Measurements from ENCODE around the gene TNFRSF19. TPM values are rescaled to one million over a fixed set of nuclear protein-coding genes. Genes with fewer than 3 reads are reported as not detected.
"Not testable (repeated sequence)": the region's sequence is repeated elsewhere in the genome, so short reads cannot be mapped to it uniquely, and the experiment has no call there.

TNFRSF19 gene
- total RNA-seq, 1 experiment from 2014 or later, result 0.06 TPM

DNA sequence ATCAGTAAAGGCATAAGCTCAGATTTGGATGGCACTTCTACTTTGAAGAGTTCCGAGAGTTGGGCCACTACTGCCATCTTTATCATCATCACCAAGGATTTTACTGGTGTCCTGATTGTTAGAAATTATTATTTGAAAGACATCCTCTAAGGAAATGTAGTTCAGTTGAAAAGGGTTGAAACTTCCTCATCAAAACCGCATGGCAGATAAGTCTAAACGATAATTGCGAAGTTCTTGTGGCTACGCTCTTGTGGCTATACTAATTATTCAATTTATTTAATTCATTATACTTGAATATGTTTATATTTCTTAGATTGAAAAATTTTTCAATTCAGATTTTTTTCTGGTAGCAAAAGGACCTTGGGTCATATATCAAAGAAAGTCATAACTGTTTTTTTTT is 22.4 kb downstream of the TNFRSF19 start:
- no peak overlapping the region for H3K27ac ChIP-seq (ENCODE audit: low read depth, low read length, poor library complexity, severe bottlenecking)
- ChIA-PET POLR2A (ENCODE audit: low non-redundant PET) (no interaction called here), CTCF (no interaction called here)
- no peaks in the 10 kb centered on the region for H3K9me3 ChIP-seq (ENCODE audit: low read depth, low read length, poor library complexity, severe bottlenecking)
- TF ChIP-seq EZH2 (IDR thresholded peaks at IDR 0.05; ENCODE audit: borderline replicate concordance, low read depth, low read length, poor library complexity, severe bottlenecking), result no peak
- TF ChIP-seq, protein P1, sequence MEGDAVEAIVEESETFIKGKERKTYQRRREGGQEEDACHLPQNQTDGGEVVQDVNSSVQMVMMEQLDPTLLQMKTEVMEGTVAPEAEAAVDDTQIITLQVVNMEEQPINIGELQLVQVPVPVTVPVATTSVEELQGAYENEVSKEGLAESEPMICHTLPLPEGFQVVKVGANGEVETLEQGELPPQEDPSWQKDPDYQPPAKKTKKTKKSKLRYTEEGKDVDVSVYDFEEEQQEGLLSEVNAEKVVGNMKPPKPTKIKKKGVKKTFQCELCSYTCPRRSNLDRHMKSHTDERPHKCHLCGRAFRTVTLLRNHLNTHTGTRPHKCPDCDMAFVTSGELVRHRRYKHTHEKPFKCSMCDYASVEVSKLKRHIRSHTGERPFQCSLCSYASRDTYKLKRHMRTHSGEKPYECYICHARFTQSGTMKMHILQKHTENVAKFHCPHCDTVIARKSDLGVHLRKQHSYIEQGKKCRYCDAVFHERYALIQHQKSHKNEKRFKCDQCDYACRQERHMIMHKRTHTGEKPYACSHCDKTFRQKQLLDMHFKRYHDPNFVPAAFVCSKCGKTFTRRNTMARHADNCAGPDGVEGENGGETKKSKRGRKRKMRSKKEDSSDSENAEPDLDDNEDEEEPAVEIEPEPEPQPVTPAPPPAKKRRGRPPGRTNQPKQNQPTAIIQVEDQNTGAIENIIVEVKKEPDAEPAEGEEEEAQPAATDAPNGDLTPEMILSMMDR (conservative IDR thresholded peaks at IDR 0.05; ENCODE audit: low read depth, low read length), result no peak
- H3K4me3 ChIP-seq (ENCODE audit: low read depth, low read length, poor library complexity, severe bottlenecking), result no peak overlapping the region
- no peaks in the 10 kb centered on the region for H3K4me1 ChIP-seq (ENCODE audit: insufficient read depth, low read length, poor library complexity, severe bottlenecking)
- intact Hi-C loops (cut with micrococcal nuclease; ENCODE audit: unreplicated experiment), result no loop called here
- DNase-seq (ENCODE audit: low spot score), result no peak
- no peaks in the 10 kb centered on the region for H3K36me3 ChIP-seq (ENCODE audit: insufficient read depth, low read length, poor library complexity, severe bottlenecking)
- no TSS peak for BruUV-seq (replicated peaks)
- H3K27me3 ChIP-seq (replicated peaks; ENCODE audit: insufficient read depth, low read depth, low read length, poor library complexity), result peaks cover 19% of the 10 kb centered on the region

DNA sequence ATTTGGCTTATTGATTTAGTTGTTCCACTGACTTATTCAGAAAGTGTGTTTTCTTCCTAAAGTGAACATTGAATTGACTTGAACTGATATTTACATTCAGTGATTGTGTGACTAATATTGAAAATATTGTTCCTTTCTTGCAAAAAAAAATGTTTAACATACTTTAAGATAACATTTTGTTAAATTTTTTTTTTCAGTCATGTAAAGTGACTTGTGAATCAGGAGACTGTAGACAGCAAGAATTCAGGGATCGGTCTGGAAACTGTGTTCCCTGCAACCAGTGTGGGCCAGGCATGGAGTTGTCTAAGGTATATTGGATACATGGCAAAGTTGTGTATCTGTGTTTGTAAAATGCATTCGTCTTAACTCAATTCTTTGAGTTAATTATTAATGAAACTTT is 22.9 kb downstream of the TNFRSF19 start:
- H3K27ac ChIP-seq (ENCODE audit: low read depth, low read length, poor library complexity, severe bottlenecking), result no peak overlapping the region
- no peak for DNase-seq (ENCODE audit: low spot score)
- intact Hi-C loops (cut with micrococcal nuclease; ENCODE audit: unreplicated experiment), result no loop called here
- no peaks in the 10 kb centered on the region for H3K4me1 ChIP-seq (ENCODE audit: insufficient read depth, low read length, poor library complexity, severe bottlenecking)
- no peak overlapping the region for H3K4me3 ChIP-seq (ENCODE audit: low read depth, low read length, poor library complexity, severe bottlenecking)
- CTCF ChIA-PET, result no interaction called here
- no peak for TF ChIP-seq EZH2 (IDR thresholded peaks at IDR 0.05; ENCODE audit: borderline replicate concordance, low read depth, low read length, poor library complexity, severe bottlenecking)
- TF ChIP-seq, protein P1 (conservative IDR thresholded peaks at IDR 0.05; ENCODE audit: low read depth, low read length), result no peak
- no peaks in the 10 kb centered on the region for H3K36me3 ChIP-seq (ENCODE audit: insufficient read depth, low read length, poor library complexity, severe bottlenecking)
- no peaks in the 10 kb centered on the region for H3K9me3 ChIP-seq (ENCODE audit: low read depth, low read length, poor library complexity, severe bottlenecking)
- POLR2A ChIA-PET (ENCODE audit: low non-redundant PET), result no interaction called here
- no TSS peak for BruUV-seq (replicated peaks)
- H3K27me3 ChIP-seq (replicated peaks; ENCODE audit: insufficient read depth, low read depth, low read length, poor library complexity), result peaks cover 15% of the 10 kb centered on the region

DNA sequence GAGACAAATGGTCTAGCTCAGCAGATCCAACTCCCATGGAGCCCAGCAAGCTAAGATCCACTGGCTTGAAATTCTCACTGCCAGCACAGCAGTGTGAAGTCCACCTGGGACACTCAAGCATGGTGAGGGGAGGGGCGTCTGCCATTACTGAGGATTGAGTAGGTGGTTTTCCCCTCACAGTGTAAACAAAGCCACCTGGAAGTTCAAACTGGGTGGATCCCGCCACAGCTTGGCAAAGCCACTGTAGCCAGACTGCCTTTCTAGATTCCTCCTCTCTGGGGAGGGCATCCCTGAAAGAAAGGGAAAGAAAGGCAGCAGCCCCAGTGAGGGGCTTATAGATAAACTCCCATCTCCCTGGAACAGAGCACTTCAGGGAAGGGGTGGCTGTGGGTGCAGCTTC is 24.1 kb downstream of the TNFRSF19 start:
- H3K4me1 ChIP-seq (ENCODE audit: insufficient read depth, low read length, poor library complexity, severe bottlenecking); DNase-seq (ENCODE audit: low spot score); H3K9me3 ChIP-seq (ENCODE audit: low read depth, low read length, poor library complexity, severe bottlenecking); H3K27ac ChIP-seq (ENCODE audit: low read depth, low read length, poor library complexity, severe bottlenecking); BruUV-seq (replicated peaks); CTCF ChIA-PET; POLR2A ChIA-PET (ENCODE audit: low non-redundant PET); intact Hi-C loops (cut with micrococcal nuclease; ENCODE audit: unreplicated experiment); H3K27me3 ChIP-seq (replicated peaks; ENCODE audit: insufficient read depth, low read depth, low read length, poor library complexity); H3K36me3 ChIP-seq (ENCODE audit: insufficient read depth, low read length, poor library complexity, severe bottlenecking); H3K4me3 ChIP-seq (ENCODE audit: low read depth, low read length, poor library complexity, severe bottlenecking): not testable (repeated sequence)

DNA sequence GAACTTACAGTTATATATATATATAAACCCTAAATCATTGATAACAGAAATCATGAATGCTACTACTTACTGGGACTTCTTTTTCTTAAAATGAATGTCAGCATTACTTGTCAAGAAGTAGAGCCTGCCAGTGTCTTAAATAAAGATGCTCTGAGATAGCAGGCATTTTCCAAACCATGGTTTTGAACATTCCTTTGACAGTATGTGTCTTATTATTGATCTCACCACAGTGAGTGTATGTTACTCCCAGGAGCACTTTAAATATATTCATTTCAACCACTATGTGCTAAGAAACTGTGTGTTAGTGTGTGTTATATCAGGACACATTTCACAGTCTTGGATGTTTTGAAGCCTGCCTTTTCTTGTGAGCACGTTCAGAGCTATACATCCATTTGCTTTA is 28.2 kb downstream of the TNFRSF19 start:
- TF ChIP-seq EZH2 (IDR thresholded peaks at IDR 0.05; ENCODE audit: borderline replicate concordance, low read depth, low read length, poor library complexity, severe bottlenecking), result no peak
- TF ChIP-seq, protein P1 (conservative IDR thresholded peaks at IDR 0.05; ENCODE audit: low read depth, low read length), result no peak
- Histone ChIP-seq H3K4me3 (ENCODE audit: low read depth, low read length, poor library complexity, severe bottlenecking) (no peak overlapping the region), H3K9me3 (ENCODE audit: low read depth, low read length, poor library complexity, severe bottlenecking) (no peaks in the 10 kb centered on the region), H3K36me3 (ENCODE audit: insufficient read depth, low read length, poor library complexity, severe bottlenecking) (no peaks in the 10 kb centered on the region), H3K4me1 (ENCODE audit: insufficient read depth, low read length, poor library complexity, severe bottlenecking) (no peaks in the 10 kb centered on the region), H3K27me3 (replicated peaks; ENCODE audit: insufficient read depth, low read depth, low read length, poor library complexity) (peaks cover 5% of the 10 kb centered on the region), H3K27ac (ENCODE audit: low read depth, low read length, poor library complexity, severe bottlenecking) (no peak overlapping the region)
- ChIA-PET POLR2A (ENCODE audit: low non-redundant PET) (no interaction called here), CTCF (no interaction called here)
- intact Hi-C loops (cut with micrococcal nuclease; ENCODE audit: unreplicated experiment), result no loop called here
- no TSS peak for BruUV-seq (replicated peaks)
- DNase-seq (ENCODE audit: low spot score), result no peak
